CD4-positive, alpha-beta memory T cell (primary cell): ENCODE results near the gene AK2. TPM values are rescaled to one million over a fixed set of nuclear protein-coding genes. Genes with fewer than 3 reads are reported as not detected.
A peak's percentile ranks its signal among the peaks of the same experiment; 100 is the strongest.

Experiments used
- CTCF ChIA-PET: fragments of 350-600 bp; sonication (Branson Sonifier 250); formaldehyde crosslinking; loops from one replicate; lab custom pipeline; 2021; ENCODE audit warnings: inconsistent platforms; ENCODE audit not compliant: partially characterized antibody; lab: Charles Lee
- POLR2A ChIA-PET: fragments of 350-600 bp; sonication (Branson Sonifier 250); formaldehyde crosslinking; loops from one replicate; lab custom pipeline; 2021; ENCODE audit not compliant: partially characterized antibody; lab: Charles Lee
- DNase-seq, 5 donors: peaks; one replicate each; pipeline versions ENCODE4 v3.0.0 to v3.0.0-alpha.2; 2020 to 2022; ENCODE audit warnings: mixed read lengths in 1 of 5
- H3K27ac ChIP-seq: one replicate; pipeline ENCODE4 v1.7.0; 2013; ENCODE audit warnings: low read depth, low read length
- H3K27me3 ChIP-seq: 2 replicates; pipeline ENCODE4 v1.7.0; 2013; ENCODE audit warnings: mild to moderate bottlenecking, low read length, moderate library complexity; ENCODE audit not compliant: insufficient read depth
- H3K36me3 ChIP-seq: 2 replicates; pipeline ENCODE4 v1.7.0; 2013; ENCODE audit warnings: mild to moderate bottlenecking, low read length, moderate library complexity; ENCODE audit not compliant: insufficient read depth
- H3K4me1 ChIP-seq: 2 replicates; pipeline ENCODE4 v1.7.0; 2013; ENCODE audit warnings: mild to moderate bottlenecking, low read length, moderate library complexity; ENCODE audit not compliant: insufficient read depth
- H3K4me3 ChIP-seq, 2 donors: one replicate each; pipeline ENCODE4 v1.7.0; 2013; ENCODE audit warnings: low read length in 2 of 2, mild to moderate bottlenecking in 1 of 2
- H3K9me3 ChIP-seq, 2 donors: one replicate each; pipeline ENCODE4 v1.7.0; 2013; ENCODE audit warnings: low read length in 2 of 2, control low read depth in 1 of 2; ENCODE audit not compliant: control insufficient read depth in 1 of 2
- H3K27ac Mint-ChIP-seq, 7 donors: one replicate each; pipeline ENCODE4 v1.8.0; 2020 to 2021; ENCODE audit warnings: mixed read lengths in 7 of 7, mild to moderate bottlenecking in 6 of 7, inconsistent platforms in 3 of 7, moderate library complexity in 3 of 7
- H3K27me3 Mint-ChIP-seq, 2 donors: one replicate each; pipeline ENCODE4 v1.8.0; 2020 to 2021; ENCODE audit warnings: mixed read lengths in 2 of 2
- H3K36me3 Mint-ChIP-seq, 2 donors: one replicate each; pipeline ENCODE4 v1.8.0; 2020 to 2021; ENCODE audit warnings: mixed read lengths in 2 of 2, inconsistent platforms in 1 of 2, mild to moderate bottlenecking in 1 of 2
- H3K4me1 Mint-ChIP-seq, 4 donors: one replicate each; pipeline ENCODE4 v1.8.0; 2020 to 2021; ENCODE audit warnings: mixed read lengths in 4 of 4, mild to moderate bottlenecking in 1 of 4
- H3K4me3 Mint-ChIP-seq, 8 donors: one replicate each; pipeline ENCODE4 v1.8.0; 2020 to 2021; ENCODE audit warnings: mixed read lengths in 8 of 8, mild to moderate bottlenecking in 7 of 8, moderate library complexity in 6 of 8, inconsistent platforms in 3 of 8
- H3K9me3 Mint-ChIP-seq, 8 donors: one replicate each; pipeline ENCODE4 v1.8.0; 2020 to 2021; ENCODE audit warnings: mixed read lengths in 8 of 8, mild to moderate bottlenecking in 5 of 8, inconsistent platforms in 3 of 8, moderate library complexity in 1 of 8
- intact Hi-C: fragments of 100-400 bp; cut with micrococcal nuclease; formaldehyde crosslinking; loops from one replicate; pipeline ENCODE4 v1.15.1; 2023
- polyA plus RNA-seq, 2 donors: library from polyadenylated mRNA; unstranded; fragments of 300-500 nt; fragmentation: Illumina TruSeq; gene quantifications; one replicate each; pipeline ENCODE4 v1.2.3, GENCODE V29; 2021
- total RNA-seq, 2 experiments: library from RNA; stranded (reverse); gene quantifications; one replicate each; pipeline ENCODE4 v1.2.3, GENCODE V29; 2021

AK2 gene
- total and polyA plus RNA-seq, 4 experiments from 2014 or later: 88.5 to 148 (median 102) TPM

- Mint-ChIP-seq H3K36me3 (peaks cover 56 to 75% of the 10 kb centered on the region in 2 donors), H3K27me3 (no peaks in the 10 kb centered on the region), H3K4me1 (peaks cover 0 to 4% (median 0%) of the 10 kb centered on the region in 4 donors), H3K9me3 (no peaks in the 10 kb centered on the region), H3K27ac (peak overlapping the region in 3 of 7 donors; percentile 42 to 91 (median 61)), H3K4me3 (peak overlapping the region in 1 of 8 donors; percentile 75)
- no peaks in the 10 kb centered on the region for H3K27me3 ChIP-seq
- intact Hi-C loops: no loop called here
- no peaks in the 10 kb centered on the region for H3K9me3 ChIP-seq
- no peak for DNase-seq
- no peak overlapping the region for H3K4me3 ChIP-seq
- ChIA-PET POLR2A (no interaction called here), CTCF (no interaction called here)
- no peaks in the 10 kb centered on the region for H3K4me1 ChIP-seq
- peaks cover 64% of the 10 kb centered on the region for H3K36me3 ChIP-seq
- no peak overlapping the region for H3K27ac ChIP-seq
Observed at GRCh38 chr1:33017175-33017574, 19.5 kb downstream of the AK2 start.

DNA sequence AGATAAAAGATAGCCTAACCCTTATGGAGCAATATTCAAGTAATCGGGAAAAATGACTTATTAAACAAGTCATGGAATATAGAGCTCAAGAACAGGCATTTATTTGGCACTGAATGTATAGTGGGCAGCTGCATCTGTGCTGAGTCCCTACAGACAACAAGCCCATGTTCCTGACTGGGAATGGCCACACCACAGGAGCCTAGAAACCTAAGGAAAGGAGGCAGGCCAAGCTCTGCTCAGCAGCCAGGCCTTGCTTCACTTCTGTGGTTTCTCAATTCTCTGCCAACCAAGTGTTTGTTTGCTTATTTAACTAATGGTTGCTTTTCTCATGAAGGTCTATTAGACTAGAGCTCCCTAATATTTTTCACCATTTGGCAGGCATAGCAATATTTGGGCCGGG is 21.5 kb downstream of the AK2 start:
- H3K9me3 Mint-ChIP-seq: no peaks in the 10 kb centered on the region
- Histone ChIP-seq H3K27ac (no peak overlapping the region), H3K4me3 (no peak overlapping the region), H3K27me3 (no peaks in the 10 kb centered on the region), H3K36me3 (peaks cover 67% of the 10 kb centered on the region), H3K9me3 (no peaks in the 10 kb centered on the region), H3K4me1 (no peaks in the 10 kb centered on the region)
- peaks cover 0 to 4% (median 0%) of the 10 kb centered on the region in 4 donors for H3K4me1 Mint-ChIP-seq
- intact Hi-C loops: no loop called here
- DNase-seq: no peak
- peaks cover 60 to 78% of the 10 kb centered on the region in 2 donors for H3K36me3 Mint-ChIP-seq
- ChIA-PET CTCF (interaction anchor here (1.8 kb wide), 1 partner anchor 40 kb away, joined by 5 read pairs; no protein-coding TSS in a partner anchor), POLR2A (interaction anchor here (0.9 to 1.1 kb wide), 3 partner anchors 10 to 51 kb away, joined by 3 to 6 read pairs (median 3); partner anchors contain the start of gene RNF19B)
- peak overlapping the region in 2 of 7 donors; percentile 7 to 32 for H3K27ac Mint-ChIP-seq
- no peak overlapping the region for H3K4me3 Mint-ChIP-seq
- no peaks in the 10 kb centered on the region for H3K27me3 Mint-ChIP-seq

DNA sequence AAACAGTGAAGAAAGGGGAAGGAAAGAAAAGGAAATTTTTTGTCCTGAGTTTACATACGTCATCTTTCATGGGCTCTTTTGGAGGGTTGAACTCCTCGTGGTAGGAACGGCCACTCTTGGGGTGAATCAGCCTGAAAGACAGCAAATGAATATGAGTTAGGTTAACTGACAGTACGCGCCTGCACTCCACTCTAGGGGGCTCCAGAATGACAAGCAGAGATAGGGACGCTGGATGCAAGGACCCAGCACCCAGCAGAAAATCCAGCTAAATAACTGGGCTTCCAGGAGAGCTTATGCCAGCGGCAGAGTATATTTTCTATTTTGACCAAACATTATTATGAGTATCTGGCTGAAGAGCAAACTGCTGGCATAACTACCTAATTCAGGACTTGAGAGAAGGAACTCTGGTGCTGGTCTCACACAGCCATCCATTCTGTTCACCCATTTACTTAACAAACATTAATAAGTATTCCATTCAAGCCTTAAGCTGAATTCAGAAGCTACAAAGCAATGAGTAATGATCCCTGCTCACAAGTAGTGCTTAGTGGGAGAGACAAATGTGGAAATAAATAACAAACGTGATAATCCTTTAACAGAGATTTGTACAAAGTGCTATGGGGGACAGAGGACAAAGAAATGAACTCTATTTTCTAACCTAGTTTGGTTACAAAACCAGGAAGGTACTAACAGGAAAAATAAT is 22.1 kb downstream of the AK2 start:
- Histone ChIP-seq H3K36me3 (peaks cover 61% of the 10 kb centered on the region), H3K27me3 (no peaks in the 10 kb centered on the region), H3K4me3 (no peak overlapping the region), H3K27ac (no peak overlapping the region), H3K4me1 (no peaks in the 10 kb centered on the region), H3K9me3 (no peaks in the 10 kb centered on the region)
- no peak overlapping the region for H3K4me3 Mint-ChIP-seq
- peak overlapping the region in 2 of 7 donors; percentile 13 to 19 for H3K27ac Mint-ChIP-seq
- no peaks in the 10 kb centered on the region for H3K9me3 Mint-ChIP-seq
- no peaks in the 10 kb centered on the region for H3K27me3 Mint-ChIP-seq
- peaks cover 62 to 78% of the 10 kb centered on the region in 2 donors for H3K36me3 Mint-ChIP-seq
- peaks cover 0 to 4% (median 0%) of the 10 kb centered on the region in 4 donors for H3K4me1 Mint-ChIP-seq
- DNase-seq: no peak
- ChIA-PET POLR2A (interaction anchor here (1.0 to 1.1 kb wide), 2 partner anchors 16 to 50 kb away, joined by 3 to 6 read pairs; partner anchors contain the start of gene RNF19B), CTCF (interaction anchor here (1.8 kb wide), 1 partner anchor 40 kb away, joined by 5 read pairs; no protein-coding TSS in a partner anchor)
- intact Hi-C loops: no loop called here

GRCh38 chr1:33013791-33014190 is 22.9 kb downstream of the AK2 start:
- Mint-ChIP-seq H3K4me3 (no peak overlapping the region), H3K27ac (peak overlapping the region in 1 of 7 donors; percentile 81), H3K36me3 (peaks cover 62 to 78% of the 10 kb centered on the region in 2 donors), H3K27me3 (no peaks in the 10 kb centered on the region), H3K9me3 (no peaks in the 10 kb centered on the region), H3K4me1 (peaks cover 0 to 4% (median 0%) of the 10 kb centered on the region in 4 donors)
- ChIA-PET CTCF (no interaction called here), POLR2A (no interaction called here)
- H3K4me3 ChIP-seq: no peak overlapping the region
- H3K9me3 ChIP-seq: no peaks in the 10 kb centered on the region
- no peak overlapping the region for H3K27ac ChIP-seq
- intact Hi-C loops: no loop called here
- H3K4me1 ChIP-seq: no peaks in the 10 kb centered on the region
- no peaks in the 10 kb centered on the region for H3K27me3 ChIP-seq
- H3K36me3 ChIP-seq: peaks cover 58% of the 10 kb centered on the region
- no peak for DNase-seq

DNA sequence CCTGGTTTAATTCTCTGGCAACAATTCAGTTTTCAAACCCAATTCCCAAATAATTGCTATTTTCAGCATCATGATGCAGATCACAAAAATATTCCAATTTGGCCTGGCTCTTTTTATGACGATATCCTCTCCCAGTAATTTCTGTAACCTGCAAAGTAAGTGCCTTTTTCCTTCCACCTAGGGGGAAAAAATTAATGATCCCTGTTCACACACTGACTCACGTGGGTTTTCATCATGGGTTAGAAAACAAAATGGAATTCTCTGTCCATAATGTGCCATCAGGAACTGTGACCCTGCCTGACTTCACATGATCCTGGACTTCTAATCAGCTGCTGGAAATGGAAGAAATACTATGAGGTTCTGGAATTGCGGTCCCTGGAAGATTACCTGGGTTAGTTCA is 24.5 kb downstream of the AK2 start:
- Mint-ChIP-seq H3K4me3 (no peak overlapping the region), H3K9me3 (no peaks in the 10 kb centered on the region), H3K27ac (no peak overlapping the region), H3K36me3 (peaks cover 60 to 79% of the 10 kb centered on the region in 2 donors), H3K4me1 (peaks cover 0 to 2% (median 0%) of the 10 kb centered on the region in 4 donors), H3K27me3 (no peaks in the 10 kb centered on the region)
- ChIA-PET CTCF (no interaction called here), POLR2A (no interaction called here)
- Histone ChIP-seq H3K4me1 (no peaks in the 10 kb centered on the region), H3K36me3 (peaks cover 58% of the 10 kb centered on the region), H3K27ac (no peak overlapping the region), H3K4me3 (no peak overlapping the region), H3K27me3 (no peaks in the 10 kb centered on the region), H3K9me3 (no peaks in the 10 kb centered on the region)
- no peak for DNase-seq
- intact Hi-C loops: no loop called here

- Histone ChIP-seq H3K4me3 (no peak overlapping the region), H3K9me3 (no peaks in the 10 kb centered on the region), H3K36me3 (peaks cover 58% of the 10 kb centered on the region), H3K4me1 (no peaks in the 10 kb centered on the region), H3K27me3 (no peaks in the 10 kb centered on the region), H3K27ac (no peak overlapping the region)
- Mint-ChIP-seq H3K4me3 (no peak overlapping the region), H3K36me3 (peaks cover 61 to 80% of the 10 kb centered on the region in 2 donors), H3K27ac (peak overlapping the region in 3 of 7 donors; percentile 15 to 75 (median 50)), H3K27me3 (no peaks in the 10 kb centered on the region), H3K9me3 (no peaks in the 10 kb centered on the region), H3K4me1 (peaks cover 0 to 2% (median 0%) of the 10 kb centered on the region in 4 donors)
- DNase-seq: no peak
- intact Hi-C loops: no loop called here
- ChIA-PET POLR2A (no interaction called here), CTCF (no interaction called here)
Observed at GRCh38 chr1:33010932-33011731, 25.6 kb downstream of the AK2 start.

DNA sequence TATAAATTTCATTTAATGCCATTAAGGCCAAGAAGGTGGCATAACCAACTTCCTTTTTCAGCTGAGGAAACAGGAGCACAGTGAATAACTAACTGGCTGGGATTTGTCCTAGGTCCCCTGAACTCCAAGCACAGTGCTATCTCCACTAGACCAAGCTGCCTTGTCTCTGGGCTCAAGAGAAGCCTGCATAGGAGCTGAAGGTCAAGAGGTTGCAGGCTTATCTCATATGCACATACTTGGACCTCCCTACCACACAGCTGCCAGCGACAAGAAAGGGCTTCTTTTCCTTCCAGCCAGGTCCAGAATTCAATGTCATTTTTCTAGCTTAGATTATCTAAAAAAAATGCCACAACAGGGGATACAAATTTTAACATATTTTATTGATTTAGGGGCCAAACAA is 27.1 kb downstream of the AK2 start:
- CTCF ChIA-PET: interaction anchor here (1.2 to 3.4 kb wide), 3 partner anchors 29 to 76 kb away, joined by 3 to 14 read pairs (median 5); no protein-coding TSS in a partner anchor
- H3K9me3 ChIP-seq: no peaks in the 10 kb centered on the region
- intact Hi-C loops: no loop called here
- H3K27me3 ChIP-seq: no peaks in the 10 kb centered on the region
- H3K4me1 Mint-ChIP-seq: peaks cover 0 to 8% (median under 1%) of the 10 kb centered on the region in 4 donors
- no peak overlapping the region for H3K4me3 Mint-ChIP-seq
- no peak overlapping the region for H3K4me3 ChIP-seq
- peak overlapping the region in 1 of 7 donors; percentile 72 for H3K27ac Mint-ChIP-seq
- DNase-seq: no peak
- peaks cover 55% of the 10 kb centered on the region for H3K36me3 ChIP-seq
- H3K9me3 Mint-ChIP-seq: no peaks in the 10 kb centered on the region
- H3K27me3 Mint-ChIP-seq: no peaks in the 10 kb centered on the region
- POLR2A ChIA-PET: no interaction called here
- no peaks in the 10 kb centered on the region for H3K4me1 ChIP-seq
- peaks cover 60 to 74% of the 10 kb centered on the region in 2 donors for H3K36me3 Mint-ChIP-seq
- H3K27ac ChIP-seq: no peak overlapping the region
